ENCODE results near the gene HLA-B.

DNA sequence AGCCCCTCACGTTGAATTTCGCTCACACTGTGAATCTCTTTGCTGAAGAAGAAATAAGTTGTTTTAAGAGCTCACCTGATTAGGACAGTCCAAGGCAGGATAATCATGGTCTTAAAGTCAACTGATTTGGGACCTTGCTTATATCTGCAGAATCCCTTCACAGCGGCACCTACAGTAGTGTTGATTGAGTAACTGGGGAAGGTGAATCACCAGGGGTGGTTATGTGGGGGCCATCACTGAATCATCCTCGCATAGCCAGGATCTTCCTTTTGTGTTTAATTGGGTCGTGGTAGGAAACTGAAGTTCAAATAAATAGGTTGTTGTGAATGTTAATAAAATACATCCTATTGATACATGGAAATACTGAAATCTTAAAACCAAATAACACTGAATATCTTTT lies 26.2 kb upstream of the HLA-B start:
- TF ChIP-seq CTCF (IDR thresholded peaks at IDR 0.05) (no peak), KDM5A (IDR thresholded peaks at IDR 0.05) (no peak), HDAC2 (IDR thresholded peaks at IDR 0.05) (no peak), EP300 (IDR thresholded peaks at IDR 0.05) (no peak), MAZ (IDR thresholded peaks at IDR 0.05; ENCODE audit: borderline replicate concordance, low read depth, low read length) (no peak), CBX8 (IDR thresholded peaks at IDR 0.05) (no peak), SMC3 (IDR thresholded peaks at IDR 0.05) (no peak), HOXA7 (CRISPR knock-in tag; IDR thresholded peaks at IDR 0.05) (no peak), CBX2 (IDR thresholded peaks at IDR 0.05; ENCODE audit: borderline replicate concordance, low read depth) (no peak), USF2 (IDR thresholded peaks at IDR 0.05) (no peak), BHLHE40 (IDR thresholded peaks at IDR 0.05; ENCODE audit: low read depth, low read length) (no peak), JUNB (IDR thresholded peaks at IDR 0.05) (no peak), ESRRA (IDR thresholded peaks at IDR 0.05; ENCODE audit: borderline replicate concordance, low read length) (no peak)
- TF ChIP-seq, protein P1, sequence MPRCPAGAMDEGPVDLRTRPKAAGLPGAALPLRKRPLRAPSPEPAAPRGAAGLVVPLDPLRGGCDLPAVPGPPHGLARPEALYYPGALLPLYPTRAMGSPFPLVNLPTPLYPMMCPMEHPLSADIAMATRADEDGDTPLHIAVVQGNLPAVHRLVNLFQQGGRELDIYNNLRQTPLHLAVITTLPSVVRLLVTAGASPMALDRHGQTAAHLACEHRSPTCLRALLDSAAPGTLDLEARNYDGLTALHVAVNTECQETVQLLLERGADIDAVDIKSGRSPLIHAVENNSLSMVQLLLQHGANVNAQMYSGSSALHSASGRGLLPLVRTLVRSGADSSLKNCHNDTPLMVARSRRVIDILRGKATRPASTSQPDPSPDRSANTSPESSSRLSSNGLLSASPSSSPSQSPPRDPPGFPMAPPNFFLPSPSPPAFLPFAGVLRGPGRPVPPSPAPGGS (IDR thresholded peaks at IDR 0.05) = no peak

All from A549 (cell line).